Parathyroid adenoma (tissue), 2 donors: ENCODE data around the gene DES.

Experiments used
- H2AFZ ChIP-seq: fragments of 300-600 bp; sonication (generic); one replicate; pipeline ENCODE4 v1.7.0; 2017; ENCODE audit warnings: antibody characterized with exemption, mild to moderate bottlenecking
- H3K27ac ChIP-seq: fragments of 300-600 bp; sonication (generic); one replicate; pipeline ENCODE4 v1.7.0; 2017
- H3K27me3 ChIP-seq: fragments of 300-600 bp; sonication (generic); one replicate; pipeline ENCODE4 v1.7.0; 2017; ENCODE audit warnings: low read length; ENCODE audit not compliant: control insufficient read depth, insufficient read depth
- H3K36me3 ChIP-seq: fragments of 300-600 bp; sonication (generic); one replicate; pipeline ENCODE4 v1.7.0; 2017; ENCODE audit warnings: low read length; ENCODE audit not compliant: control insufficient read depth, insufficient read depth
- H3K4me1 ChIP-seq: fragments of 300-600 bp; sonication (generic); one replicate; pipeline ENCODE4 v1.7.0; 2017; ENCODE audit warnings: control low read depth
- H3K4me2 ChIP-seq: fragments of 300-600 bp; sonication (generic); one replicate; pipeline ENCODE4 v1.7.0; 2017; ENCODE audit warnings: low read length
- H3K4me3 ChIP-seq: fragments of 300-600 bp; sonication (generic); one replicate; pipeline ENCODE4 v1.7.0; 2017; ENCODE audit warnings: low read depth, low read length
- H3K79me2 ChIP-seq: fragments of 300-600 bp; sonication (generic); one replicate; pipeline ENCODE4 v1.7.0; 2017; ENCODE audit warnings: control low read depth
- H3K9ac ChIP-seq: fragments of 300-600 bp; sonication (generic); one replicate; pipeline ENCODE4 v1.7.0; 2017; ENCODE audit warnings: mild to moderate bottlenecking
- H3K9me3 ChIP-seq: fragments of 300-600 bp; sonication (generic); one replicate; pipeline ENCODE4 v1.7.0; 2017; ENCODE audit warnings: low read length; ENCODE audit not compliant: control insufficient read depth
- TF ChIP-seq, protein P1 (sequence below): fragments of 300-600 bp; sonication (generic); IDR thresholded peaks from one replicate; pipeline ENCODE4 v1.7.0; 2017; ENCODE audit warnings: antibody characterized with exemption, mild to moderate bottlenecking
- donor health status: primary hyperparathyroidism.

Gene DES

DNA sequence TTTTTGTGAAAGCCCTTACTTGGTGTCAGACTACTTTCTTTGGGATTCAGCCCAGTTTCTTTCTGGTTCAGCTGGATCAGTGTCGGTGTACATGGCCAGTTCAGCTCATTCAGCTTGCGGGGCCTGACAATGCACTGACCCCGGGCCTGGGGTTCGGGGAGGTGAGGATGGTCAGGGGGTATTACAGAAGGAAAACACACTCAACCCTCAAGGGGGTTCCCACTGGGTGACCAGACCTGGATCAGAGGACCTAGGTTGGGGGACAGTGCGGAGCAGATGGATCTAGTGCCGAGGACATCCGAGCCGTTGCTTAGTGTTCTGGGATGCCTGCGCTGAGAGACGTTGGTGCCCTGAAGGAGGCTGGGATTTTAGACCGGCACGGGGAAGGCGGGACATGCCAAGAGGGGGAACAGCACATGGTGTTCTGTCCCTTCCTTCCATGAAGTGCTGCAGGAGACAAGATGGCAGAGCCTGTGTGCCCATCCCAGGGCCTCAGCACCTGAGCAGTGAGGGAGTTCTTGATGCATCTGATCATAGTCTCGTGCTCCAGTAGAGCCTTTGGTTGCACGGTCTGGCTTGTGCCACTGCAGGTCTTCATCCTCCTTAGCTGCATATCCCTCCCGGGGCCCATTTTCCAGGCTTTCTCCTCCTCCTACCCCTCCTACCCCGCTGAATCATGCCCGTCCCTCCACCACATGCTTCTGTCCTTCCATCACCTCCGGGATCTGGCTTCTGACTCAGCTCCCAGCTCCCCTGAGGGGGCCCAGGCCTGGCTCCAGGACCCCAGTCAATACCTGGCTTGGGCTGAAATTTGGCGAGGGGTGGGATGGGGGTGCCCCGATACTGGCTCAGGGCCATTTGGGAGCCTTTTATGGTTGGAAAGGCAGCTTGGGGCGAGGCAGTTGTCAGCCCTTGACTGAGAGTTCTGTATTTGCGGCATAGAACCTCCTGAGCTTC lies 34.5 kb downstream of the DES start:
- Histone ChIP-seq H3K27ac (no peak overlapping the region), H3K27me3 (no peaks in the 10 kb centered on the region), H3K79me2 (no peaks in the 10 kb centered on the region), H3K4me1 (peaks cover 7% of the 10 kb centered on the region), H2AFZ (no peak overlapping the region), H3K9ac (no peak overlapping the region), H3K9me3 (no peaks in the 10 kb centered on the region), H3K4me2 (no peak overlapping the region), H3K36me3 (no peaks in the 10 kb centered on the region), H3K4me3 (no peak overlapping the region)
- TF ChIP-seq, protein P1, sequence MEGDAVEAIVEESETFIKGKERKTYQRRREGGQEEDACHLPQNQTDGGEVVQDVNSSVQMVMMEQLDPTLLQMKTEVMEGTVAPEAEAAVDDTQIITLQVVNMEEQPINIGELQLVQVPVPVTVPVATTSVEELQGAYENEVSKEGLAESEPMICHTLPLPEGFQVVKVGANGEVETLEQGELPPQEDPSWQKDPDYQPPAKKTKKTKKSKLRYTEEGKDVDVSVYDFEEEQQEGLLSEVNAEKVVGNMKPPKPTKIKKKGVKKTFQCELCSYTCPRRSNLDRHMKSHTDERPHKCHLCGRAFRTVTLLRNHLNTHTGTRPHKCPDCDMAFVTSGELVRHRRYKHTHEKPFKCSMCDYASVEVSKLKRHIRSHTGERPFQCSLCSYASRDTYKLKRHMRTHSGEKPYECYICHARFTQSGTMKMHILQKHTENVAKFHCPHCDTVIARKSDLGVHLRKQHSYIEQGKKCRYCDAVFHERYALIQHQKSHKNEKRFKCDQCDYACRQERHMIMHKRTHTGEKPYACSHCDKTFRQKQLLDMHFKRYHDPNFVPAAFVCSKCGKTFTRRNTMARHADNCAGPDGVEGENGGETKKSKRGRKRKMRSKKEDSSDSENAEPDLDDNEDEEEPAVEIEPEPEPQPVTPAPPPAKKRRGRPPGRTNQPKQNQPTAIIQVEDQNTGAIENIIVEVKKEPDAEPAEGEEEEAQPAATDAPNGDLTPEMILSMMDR = no peak

DNA sequence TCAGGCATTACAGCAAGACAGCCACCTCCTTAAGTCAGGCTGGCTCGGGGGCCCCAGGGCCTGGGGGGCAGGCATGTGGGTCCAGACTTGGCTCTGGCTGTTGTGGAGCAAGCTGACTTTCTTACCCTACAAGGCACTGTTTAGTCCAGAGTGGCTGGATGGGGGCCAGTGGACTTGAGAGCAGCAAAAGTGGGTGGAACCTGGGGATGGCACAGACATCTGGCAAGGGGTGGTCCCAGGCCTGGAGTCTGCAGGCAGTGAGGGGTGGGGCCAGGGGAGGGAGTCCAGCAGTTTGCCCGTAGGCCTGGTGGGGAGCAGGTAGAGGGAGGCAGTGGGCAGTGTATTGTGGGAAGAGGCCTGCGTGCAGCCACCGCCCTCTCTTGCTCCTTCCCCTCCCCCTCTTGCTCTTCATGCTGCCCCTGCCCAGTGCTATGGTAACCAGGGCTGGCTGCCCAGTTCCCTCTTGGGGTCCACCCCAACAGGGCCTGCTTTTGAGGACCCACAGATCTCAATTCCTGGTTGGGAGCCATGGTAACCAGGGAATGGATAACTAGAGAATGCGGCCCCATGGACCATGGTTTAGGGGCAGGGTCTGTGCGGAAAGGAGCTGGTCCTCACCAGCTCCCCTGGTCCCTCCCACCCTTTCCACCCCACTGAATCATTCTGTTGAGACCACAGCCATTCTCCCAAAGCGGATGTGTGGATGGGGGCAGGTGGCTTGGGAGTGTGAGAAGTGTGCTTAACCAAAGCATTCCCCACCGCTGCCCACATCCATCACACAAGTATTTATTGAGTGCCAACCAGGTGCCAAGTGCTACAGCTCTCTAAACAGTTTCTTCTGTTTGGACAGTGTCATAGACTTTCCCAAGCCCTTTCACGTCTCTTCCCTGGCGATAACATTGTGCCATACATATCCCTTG lies 35.8 kb downstream of the DES start:
- no peaks in the 10 kb centered on the region for H3K79me2 ChIP-seq
- H3K27me3 ChIP-seq = no peaks in the 10 kb centered on the region
- no peak overlapping the region for H3K9ac ChIP-seq
- peaks cover 7% of the 10 kb centered on the region for H3K4me1 ChIP-seq
- H3K36me3 ChIP-seq = no peaks in the 10 kb centered on the region
- H2AFZ ChIP-seq = no peak overlapping the region
- no peaks in the 10 kb centered on the region for H3K9me3 ChIP-seq
- TF ChIP-seq, protein P1 = no peak
- H3K4me2 ChIP-seq = no peak overlapping the region
- H3K4me3 ChIP-seq = no peak overlapping the region
- no peak overlapping the region for H3K27ac ChIP-seq

DNA sequence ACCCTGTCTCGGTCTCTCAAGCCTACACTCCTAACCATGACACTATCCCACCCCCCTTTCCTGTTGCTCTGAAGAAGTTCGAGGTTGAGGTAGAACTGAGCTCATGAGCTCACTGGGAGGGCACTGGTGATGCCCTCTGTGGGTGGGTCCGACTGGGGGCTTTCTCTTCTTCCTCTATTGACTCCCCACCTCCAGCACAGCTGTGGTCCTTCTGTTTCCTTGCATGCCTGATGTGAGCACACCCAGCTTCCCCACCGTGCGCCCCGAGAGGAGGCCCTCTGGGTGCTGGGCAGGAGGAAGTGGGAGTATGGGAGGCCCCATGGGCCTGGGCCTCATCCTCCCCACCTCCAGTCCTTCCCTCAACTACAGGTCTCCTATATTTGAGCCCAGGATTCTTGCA lies 37.4 kb downstream of the DES start:
- Histone ChIP-seq H3K27me3 (no peaks in the 10 kb centered on the region), H3K9ac (no peak overlapping the region), H3K79me2 (peaks cover 3% of the 10 kb centered on the region), H3K4me3 (no peak overlapping the region), H3K4me2 (no peak overlapping the region), H3K36me3 (no peaks in the 10 kb centered on the region), H3K27ac (no peak overlapping the region), H2AFZ (no peak overlapping the region), H3K9me3 (no peaks in the 10 kb centered on the region), H3K4me1 (peaks cover 7% of the 10 kb centered on the region)
- TF ChIP-seq, protein P1 = no peak

DNA sequence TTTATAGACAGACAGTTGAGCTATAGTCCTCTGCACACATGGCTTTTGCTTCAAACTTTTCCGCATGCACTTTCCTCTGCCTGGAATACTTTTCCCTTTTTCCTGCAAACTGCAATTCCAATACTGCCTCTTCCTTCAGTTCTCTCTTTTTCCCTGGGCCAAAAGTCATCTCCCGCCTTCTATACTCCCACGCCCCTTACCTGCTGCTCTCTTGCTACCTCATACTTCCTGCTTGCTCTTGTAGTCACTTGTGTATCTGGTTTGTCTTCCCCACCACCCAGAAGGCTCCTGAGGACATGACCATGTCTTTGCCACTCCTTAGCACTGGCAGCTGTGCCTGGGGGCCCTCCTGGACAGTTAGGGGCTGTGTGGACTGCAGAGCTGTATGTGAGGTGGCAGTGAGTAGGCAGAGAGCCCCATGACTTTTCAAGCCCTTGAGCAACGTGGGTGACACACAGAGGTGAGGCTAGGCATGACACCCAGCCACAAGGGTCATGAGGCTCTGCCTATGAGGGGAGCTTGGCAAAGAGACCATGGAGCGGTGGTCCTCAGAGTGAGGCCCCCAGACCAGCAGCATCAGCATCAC lies 39.7 kb downstream of the DES start:
- Histone ChIP-seq H3K36me3 (no peaks in the 10 kb centered on the region), H3K27ac (no peak overlapping the region), H3K4me1 (no peaks in the 10 kb centered on the region), H3K4me3 (no peak overlapping the region), H3K9me3 (no peaks in the 10 kb centered on the region), H3K9ac (no peak overlapping the region), H3K4me2 (no peak overlapping the region), H2AFZ (no peak overlapping the region), H3K79me2 (peaks cover 3% of the 10 kb centered on the region), H3K27me3 (no peaks in the 10 kb centered on the region)
- TF ChIP-seq, protein P1 = no peak
